ENCODE results near the gene KRT81. TPM values are rescaled to one million over a fixed set of nuclear protein-coding genes. Genes with fewer than 3 reads are reported as not detected.

The KRT81 gene
- total and polyA plus RNA-seq, 2 donors (not counting 1 experiment from before 2014, with no cell fraction given), result not detected

- H3K4me1 ChIP-seq (ENCODE audit: control insufficient read depth in 2 of 2, insufficient read depth in 2 of 2, low read length in 2 of 2), result peaks cover 0 to 7% of the 10 kb centered on the region in 2 donors
- ChIA-PET CTCF (no interaction called here), POLR2A (no interaction called here)
- no peak overlapping the region for H3K4me3 Mint-ChIP-seq
- peaks cover 12% of the 10 kb centered on the region for H3K27me3 Mint-ChIP-seq
- H2AFZ ChIP-seq (ENCODE audit: insufficient read depth, low read depth, low read length, poor library complexity, severe bottlenecking), result no peak overlapping the region
- ATAC-seq (ENCODE audit: low read depth) (no peak), DNase-seq (no peak)
- no peaks in the 10 kb centered on the region for H3K9me3 Mint-ChIP-seq (ENCODE audit: insufficient read depth)
- no peak overlapping the region for H3K27ac Mint-ChIP-seq
- no peaks in the 10 kb centered on the region for H3K36me3 ChIP-seq (replicated peaks in 1 of 2; ENCODE audit: control extremely low read depth in 1 of 2, control insufficient read depth in 1 of 2, extremely low read depth in 1 of 2, insufficient read depth in 2 of 2, low read length in 1 of 2)
- peaks cover 0 to 3% (median 0%) of the 10 kb centered on the region in 3 donors for H3K9me3 ChIP-seq (ENCODE audit: control extremely low read depth in 1 of 3, control insufficient read depth in 2 of 3, insufficient read depth in 1 of 3, low read length in 2 of 3)
- no peaks in the 10 kb centered on the region for H3K79me2 ChIP-seq (ENCODE audit: control insufficient read depth, insufficient read depth, low read length)
- no peak overlapping the region for H3K4me2 ChIP-seq (replicated peaks; ENCODE audit: low read depth, low read length, poor library complexity, severe bottlenecking)
- H3K9ac ChIP-seq (ENCODE audit: low read length), result no peak overlapping the region
- H3K27me3 ChIP-seq (replicated peaks in 1 of 4; ENCODE audit: control extremely low read depth in 1 of 4, control insufficient read depth in 3 of 4, insufficient read depth in 4 of 4, low read length in 3 of 4), result peaks cover 0 to 3% (median under 1%) of the 10 kb centered on the region in 4 experiments
- WGBS (ENCODE audit: insufficient coverage), result no CpG with 5 or more reads among the region's 2 CpGs
- intact Hi-C loops (cut with micrococcal nuclease), result no loop called here
- H3K4me1 Mint-ChIP-seq, result peaks cover 7% of the 10 kb centered on the region
- no peaks in the 10 kb centered on the region for H4K20me1 ChIP-seq (ENCODE audit: control insufficient read depth, insufficient read depth, low read length, poor library complexity, severe bottlenecking)
- H3K27ac ChIP-seq (ENCODE audit: low read length in 2 of 2), result no peak overlapping the region
- no peak for TF ChIP-seq CTCF (IDR thresholded peaks at IDR 0.05)
- TF ChIP-seq EZH2 (IDR thresholded peaks at IDR 0.05; ENCODE audit: borderline replicate concordance, insufficient read depth, low read depth, low read length, poor library complexity, severe bottlenecking), result no peak
- no peak overlapping the region for H3K4me3 ChIP-seq (ENCODE audit: control extremely low read depth in 1 of 5, extremely low read depth in 1 of 5, insufficient read depth in 1 of 5, low read depth in 2 of 5, low read length in 4 of 5)
Measured at GRCh38 chr12:52239767-52240166, 51.6 kb downstream of the KRT81 start.

- no peak for TF ChIP-seq CTCF (IDR thresholded peaks at IDR 0.05)
- no peak for TF ChIP-seq EZH2 (IDR thresholded peaks at IDR 0.05; ENCODE audit: borderline replicate concordance, insufficient read depth, low read depth, low read length, poor library complexity, severe bottlenecking)
- ChIA-PET CTCF (no interaction called here), POLR2A (no interaction called here)
- H3K4me3 Mint-ChIP-seq, result no peak overlapping the region
- DNase-seq (no peak), ATAC-seq (ENCODE audit: low read depth) (no peak)
- Histone ChIP-seq H3K4me3 (ENCODE audit: control extremely low read depth in 1 of 5, extremely low read depth in 1 of 5, insufficient read depth in 1 of 5, low read depth in 2 of 5, low read length in 4 of 5) (no peak overlapping the region), H3K79me2 (ENCODE audit: control insufficient read depth, insufficient read depth, low read length) (no peaks in the 10 kb centered on the region), H3K36me3 (replicated peaks in 1 of 2; ENCODE audit: control extremely low read depth in 1 of 2, control insufficient read depth in 1 of 2, extremely low read depth in 1 of 2, insufficient read depth in 2 of 2, low read length in 1 of 2) (no peaks in the 10 kb centered on the region), H3K4me1 (ENCODE audit: control insufficient read depth in 2 of 2, insufficient read depth in 2 of 2, low read length in 2 of 2) (peaks cover 0 to 3% of the 10 kb centered on the region in 2 donors), H3K27ac (ENCODE audit: low read length in 2 of 2) (no peak overlapping the region), H2AFZ (ENCODE audit: insufficient read depth, low read depth, low read length, poor library complexity, severe bottlenecking) (no peak overlapping the region), H3K27me3 (replicated peaks in 1 of 4; ENCODE audit: control extremely low read depth in 1 of 4, control insufficient read depth in 3 of 4, insufficient read depth in 4 of 4, low read length in 3 of 4) (peaks cover 0 to 7% (median 3%) of the 10 kb centered on the region in 4 experiments), H3K9me3 (ENCODE audit: control extremely low read depth in 1 of 3, control insufficient read depth in 2 of 3, insufficient read depth in 1 of 3, low read length in 2 of 3) (peaks cover 0 to 3% (median 0%) of the 10 kb centered on the region in 3 donors), H3K4me2 (replicated peaks; ENCODE audit: low read depth, low read length, poor library complexity, severe bottlenecking) (no peak overlapping the region), H3K9ac (ENCODE audit: low read length) (no peak overlapping the region), H4K20me1 (ENCODE audit: control insufficient read depth, insufficient read depth, low read length, poor library complexity, severe bottlenecking) (no peaks in the 10 kb centered on the region)
- H3K9me3 Mint-ChIP-seq (ENCODE audit: insufficient read depth), result no peaks in the 10 kb centered on the region
- intact Hi-C loops (cut with micrococcal nuclease), result no loop called here
- peaks cover 18% of the 10 kb centered on the region for H3K27me3 Mint-ChIP-seq
- WGBS (ENCODE audit: insufficient coverage), result 95% methylated on average over 3 of the region's 7 CpGs
- H3K4me1 Mint-ChIP-seq, result peaks cover 4% of the 10 kb centered on the region
- H3K27ac Mint-ChIP-seq, result no peak overlapping the region
Measured at GRCh38 chr12:52238916-52239646, 52.3 kb downstream of the KRT81 start.
